HG03280 (cell line): ENCODE data around the gene BGN.

Source experiments
- ATAC-seq: cut with Tn5 transposase; IDR thresholded peaks from one replicate; pipeline ENCODE4 v1.9.1; 2021; ENCODE audit warnings: mild to moderate bottlenecking, moderate library complexity; ENCODE audit not compliant: unreplicated experiment

Gene BGN

GRCh38 chrX:153494541-153495361 is at the start of gene BGN:
TSS of gene BGN (plus strand) at chrX:153494980. CDS start at chrX:153504632, 9,652 bp downstream.
- ATAC-seq, result no peak

GRCh38 chrX:153445106-153445855 is 49.5 kb upstream of the BGN start:
- ATAC-seq, result no peak

- ATAC-seq, result no peak
Observed at GRCh38 chrX:153445856-153446635, 48.7 kb upstream of the BGN start, which contains the start of gene TREX2. TSS of gene TREX2 (minus strand) at chrX:153446056. CDS start at chrX:153445430, 626 bp downstream.

GRCh38 chrX:153446636-153446936 is 48.2 kb upstream of the BGN start:
- ATAC-seq, result no peak

- no peak for ATAC-seq
Observed at GRCh38 chrX:153446950-153447580, 47.7 kb upstream of the BGN start.

- no peak for ATAC-seq
Observed at GRCh38 chrX:153447581-153447960, 47.2 kb upstream of the BGN start.

GRCh38 chrX:153448556-153449367 is 46.0 kb upstream of the BGN start:
- no peak for ATAC-seq

- ATAC-seq, result no peak
Observed at GRCh38 chrX:153449368-153450113, 45.2 kb upstream of the BGN start.

- ATAC-seq, result no peak
Observed at GRCh38 chrX:153450114-153450948, 44.4 kb upstream of the BGN start.

GRCh38 chrX:153450949-153451277 is 43.9 kb upstream of the BGN start:
- no peak for ATAC-seq

- ATAC-seq, result no peak
Observed at GRCh38 chrX:153454901-153455550, 39.8 kb upstream of the BGN start.

GRCh38 chrX:153455571-153455970 is 39.2 kb upstream of the BGN start:
- no peak for ATAC-seq

- no peak for ATAC-seq
Observed at GRCh38 chrX:153456161-153456560, 38.6 kb upstream of the BGN start.

- ATAC-seq, result no peak
Observed at GRCh38 chrX:153456704-153457103, 38.1 kb upstream of the BGN start.

GRCh38 chrX:153457136-153457825 is 37.5 kb upstream of the BGN start:
- no peak for ATAC-seq

- ATAC-seq, result no peak
Observed at GRCh38 chrX:153457827-153458466, 36.8 kb upstream of the BGN start.

GRCh38 chrX:153458476-153458875 is 36.3 kb upstream of the BGN start:
- ATAC-seq, result no peak
